Gastrocnemius medialis (tissue), 4 donors: ENCODE data around the gene WWOX. TPM values are rescaled to one million over a fixed set of nuclear protein-coding genes. Genes with fewer than 3 reads are reported as not detected.

Source experiments
- ATAC-seq, 2 donors: fragments of 150-250 bp; one replicate each; pipeline ENCODE4 v1.9.1; 2016
- DNase-seq, 2 donors: peaks; one replicate each; pipeline ENCODE4 v3.0.0-alpha.2; 2019
- H3K27ac ChIP-seq, 4 donors: fragments of 200-600 bp; sonication (generic); 1 replicate in 1 of 4; 2 replicates in 3 of 4; pipeline ENCODE4 v1.5.1; 2016 to 2018; ENCODE audit warnings: mild to moderate bottlenecking in 2 of 4, moderate library complexity in 1 of 4
- H3K27me3 ChIP-seq, 3 donors: fragments of 200-600 bp; sonication (generic) in 2 of 3; 1 replicate in 1 of 3; 2 replicates in 2 of 3; pipeline versions ENCODE4 v1.5.1 to v1.6.0; 2016 to 2019; ENCODE audit warnings: mild to moderate bottlenecking in 1 of 3, moderate library complexity in 1 of 3
- H3K36me3 ChIP-seq, 2 donors: fragments of 200-600 bp; sonication (generic) in 1 of 2; one replicate each; pipeline ENCODE4 v1.5.1; 2017 to 2018
- H3K4me1 ChIP-seq, 2 donors: fragments of 200-600 bp; sonication (generic) in 1 of 2; one replicate each; pipeline ENCODE4 v1.5.1; 2016 to 2017; ENCODE audit warnings: mild to moderate bottlenecking in 2 of 2
- H3K4me3 ChIP-seq, 4 donors: fragments of 200-600 bp; sonication (generic) in 3 of 4; 1 replicate in 1 of 4; 2 replicates in 3 of 4; pipeline ENCODE4 v1.5.1; 2016 to 2019; ENCODE audit warnings: mild to moderate bottlenecking in 2 of 4
- H3K9me3 ChIP-seq, 3 donors: fragments of 200-600 bp; sonication (generic) in 2 of 3; 1 replicate in 1 of 3; 2 replicates in 2 of 3; pipeline ENCODE4 v1.5.1; 2016 to 2019
- CTCF ChIP-seq, 5 experiments: fragments of 450-650 bp in 3 of 5; fragments of 200-600 bp in 2 of 5; sonication (generic) in 2 of 5; IDR thresholded peaks in 4 of 5; conservative IDR thresholded peaks in 1 of 5; 1 replicate in 4 of 5; 2 replicates in 1 of 5; pipeline ENCODE4 v1.5.1; 2016 to 2019; ENCODE audit warnings: antibody characterized with exemption in 5 of 5, mild to moderate bottlenecking in 3 of 5, moderate library complexity in 3 of 5
- POLR2A ChIP-seq, 2 donors: fragments of 450-650 bp; IDR thresholded peaks; one replicate each; pipeline ENCODE4 v1.6.1; 2017; ENCODE audit warnings: antibody characterized with exemption in 2 of 2, mild to moderate bottlenecking in 2 of 2, moderate library complexity in 2 of 2
- in situ Hi-C, 4 donors: fragments of 200-750 bp; cut with MboI; loops; one replicate each; pipeline versions ENCODE4 v1.15.0 to v1.8.0; 2017; ENCODE audit warnings: low sequenced_read_pairs in 4 of 4
- intact Hi-C: fragments of 100-400 bp; cut with DNase I; formaldehyde crosslinking; loops from one replicate; pipeline ENCODE4 v1.15.1; 2023; ENCODE audit warnings: low total_unique reads
- total RNA-seq, 4 donors: library from RNA; depleted of rRNA; stranded (reverse); fragments of >200 nt; gene quantifications; one replicate each; pipeline versions ENCODE4 v1.1.0 to v1.2.3, GENCODE V29; 2016

WWOX gene
- total RNA-seq, 4 donors from 2014 or later, result 3.3 to 13.0 (median 6.0) TPM

- Histone ChIP-seq H3K4me1 (no peaks in the 10 kb centered on the region), H3K36me3 (no peaks in the 10 kb centered on the region), H3K27me3 (no peaks in the 10 kb centered on the region), H3K27ac (no peak overlapping the region), H3K9me3 (no peaks in the 10 kb centered on the region), H3K4me3 (no peak overlapping the region)
- no peak for DNase-seq
- intact Hi-C loops (no loop called here), in situ Hi-C loops (no loop called here)
- TF ChIP-seq CTCF (IDR thresholded peaks at IDR 0.05 in 4 of 5, conservative IDR thresholded peaks at IDR 0.05 in 1 of 5) (no peak), POLR2A (IDR thresholded peaks at IDR 0.05) (no peak)
- ATAC-seq, result no peak
Observed at GRCh38 chr16:78494105-78494504, 394.7 kb downstream of the WWOX start.

- in situ Hi-C loops (no loop called here), intact Hi-C loops (no loop called here)
- Histone ChIP-seq H3K27ac (no peak overlapping the region), H3K9me3 (no peaks in the 10 kb centered on the region), H3K4me1 (no peaks in the 10 kb centered on the region), H3K27me3 (no peaks in the 10 kb centered on the region), H3K36me3 (no peaks in the 10 kb centered on the region), H3K4me3 (no peak overlapping the region)
- no peak for ATAC-seq
- no peak for TF ChIP-seq POLR2A (IDR thresholded peaks at IDR 0.05)
- TF ChIP-seq CTCF (IDR thresholded peaks at IDR 0.05 in 4 of 5, conservative IDR thresholded peaks at IDR 0.05 in 1 of 5), result no peak
- DNase-seq, result no peak
Observed at GRCh38 chr16:78494674-78495073, 395.2 kb downstream of the WWOX start.

- in situ Hi-C loops, result no loop called here
- Histone ChIP-seq H3K27me3 (no peaks in the 10 kb centered on the region), H3K4me1 (no peaks in the 10 kb centered on the region), H3K36me3 (no peaks in the 10 kb centered on the region), H3K27ac (no peak overlapping the region), H3K4me3 (no peak overlapping the region), H3K9me3 (no peaks in the 10 kb centered on the region)
- no peak for TF ChIP-seq POLR2A (IDR thresholded peaks at IDR 0.05)
- TF ChIP-seq CTCF (IDR thresholded peaks at IDR 0.05 in 4 of 5, conservative IDR thresholded peaks at IDR 0.05 in 1 of 5), result no peak
- no peak for DNase-seq
- intact Hi-C loops, result no loop called here
- no peak for ATAC-seq
Observed at GRCh38 chr16:78496189-78496588, 396.7 kb downstream of the WWOX start.

GRCh38 chr16:78499399-78499798 is 399.9 kb downstream of the WWOX start:
- in situ Hi-C loops (no loop called here), intact Hi-C loops (no loop called here)
- H3K27me3 ChIP-seq, result no peaks in the 10 kb centered on the region
- no peaks in the 10 kb centered on the region for H3K9me3 ChIP-seq
- no peak overlapping the region for H3K27ac ChIP-seq
- no peak for ATAC-seq
- no peak for DNase-seq
- TF ChIP-seq CTCF (IDR thresholded peaks at IDR 0.05 in 4 of 5, conservative IDR thresholded peaks at IDR 0.05 in 1 of 5) (no peak), POLR2A (IDR thresholded peaks at IDR 0.05) (no peak)
- no peak overlapping the region for H3K4me3 ChIP-seq
- no peaks in the 10 kb centered on the region for H3K36me3 ChIP-seq
- peaks cover 9% of the 10 kb centered on the region in 2 donors for H3K4me1 ChIP-seq

GRCh38 chr16:78500659-78501270 is 401.3 kb downstream of the WWOX start:
- TF ChIP-seq POLR2A (IDR thresholded peaks at IDR 0.05) (no peak), CTCF (IDR thresholded peaks at IDR 0.05 in 4 of 5, conservative IDR thresholded peaks at IDR 0.05 in 1 of 5) (no peak)
- no peaks in the 10 kb centered on the region for H3K9me3 ChIP-seq
- intact Hi-C loops (loop anchor here (5.0 to 10.0 kb wide), 2 partner anchors 364 to 547 kb away; no protein-coding TSS in a partner anchor), in situ Hi-C loops (loop anchor here (10.0 to 25.0 kb wide), 4 partner anchors 184 to 1112 kb away; partner anchors contain the start of gene MAF (in 4 of the 4))
- peaks cover 17 to 21% of the 10 kb centered on the region in 2 donors for H3K4me1 ChIP-seq
- no peaks in the 10 kb centered on the region for H3K27me3 ChIP-seq
- H3K4me3 ChIP-seq, result no peak overlapping the region
- H3K36me3 ChIP-seq, result no peaks in the 10 kb centered on the region
- no peak for ATAC-seq
- no peak overlapping the region for H3K27ac ChIP-seq
- DNase-seq, result no peak
